ENCODE measurements around the gene TMEM94. TPM values are rescaled to one million over a fixed set of nuclear protein-coding genes. Genes with fewer than 3 reads are reported as not detected.
A peak's percentile ranks its signal among the peaks of the same experiment; 100 is the strongest.
"Not testable (repeated sequence)": the region's sequence is repeated elsewhere in the genome, so short reads cannot be mapped to it uniquely, and the experiment has no call there.

The TMEM94 gene
- total and polyA plus RNA-seq, 2 of the 13 experiments (the other 11 are each of a cell fraction or from before 2014, with no cell fraction given) = 32.6 to 134 TPM

DNA sequence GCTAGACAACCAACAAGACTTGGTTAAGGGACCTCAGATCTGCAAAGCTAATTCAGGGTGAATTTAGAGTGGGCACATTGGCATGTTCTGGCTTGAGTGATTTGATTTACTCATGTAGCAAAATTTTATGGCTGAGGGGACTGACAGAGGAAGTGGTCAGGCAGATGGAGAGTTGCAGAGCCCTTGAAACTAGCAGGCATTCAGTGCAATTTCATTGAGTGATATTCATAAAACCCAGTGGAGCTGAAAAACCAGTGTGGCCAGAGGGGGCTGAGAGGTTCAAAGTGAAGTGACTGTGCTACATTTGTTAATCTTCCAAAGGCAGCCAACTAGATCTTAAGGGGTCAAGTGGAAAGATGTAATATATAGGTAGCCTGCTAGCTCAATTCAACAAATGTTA, 2.2 kb upstream of the TMEM94 start:
- intact Hi-C loops (cut with micrococcal nuclease; ENCODE audit: unreplicated experiment) = no loop called here
- Histone ChIP-seq H3K4me1 (ENCODE audit: insufficient read depth, low read length) (peaks cover 87% of the 10 kb centered on the region), H3K9ac (ENCODE audit: insufficient read depth, low read depth, low read length) (no peak overlapping the region), H3K27me3 (ENCODE audit: control insufficient read depth in 1 of 2, insufficient read depth in 2 of 2, low read length in 2 of 2) (no peaks in the 10 kb centered on the region; a peak in 1 of 5 replicates), H3K4me2 (ENCODE audit: low read depth, low read length) (no peak overlapping the region), H3K79me2 (ENCODE audit: insufficient read depth, low read length) (peaks cover 21% of the 10 kb centered on the region), H3K9me3 (ENCODE audit: low read length) (no peaks in the 10 kb centered on the region), H3K36me3 (replicated peaks in 1 of 2; ENCODE audit: control insufficient read depth in 1 of 2, insufficient read depth in 2 of 2, low read length in 2 of 2) (no peaks in the 10 kb centered on the region), H4K20me1 (ENCODE audit: insufficient read depth, low read length) (no peaks in the 10 kb centered on the region), H2AFZ (ENCODE audit: low read length) (no peak overlapping the region), H3K4me3 (replicated peaks in 1 of 3; ENCODE audit: insufficient read depth in 1 of 3, low read depth in 2 of 3, low read length in 3 of 3) (no peak overlapping the region), H3K27ac (ENCODE audit: extremely low read length, insufficient read depth, low read length) (no peak overlapping the region)
- DNase-seq (ENCODE audit: low spot score) (no peak), FAIRE-seq (no peak), ATAC-seq (no peak)
- TF ChIP-seq MEF2D (CRISPR knock-in tag; IDR thresholded peaks at IDR 0.05) = 0 out of 2 replicates have a peak, but pooled peaks have one; percentile 13
- TF ChIP-seq, protein P1, sequence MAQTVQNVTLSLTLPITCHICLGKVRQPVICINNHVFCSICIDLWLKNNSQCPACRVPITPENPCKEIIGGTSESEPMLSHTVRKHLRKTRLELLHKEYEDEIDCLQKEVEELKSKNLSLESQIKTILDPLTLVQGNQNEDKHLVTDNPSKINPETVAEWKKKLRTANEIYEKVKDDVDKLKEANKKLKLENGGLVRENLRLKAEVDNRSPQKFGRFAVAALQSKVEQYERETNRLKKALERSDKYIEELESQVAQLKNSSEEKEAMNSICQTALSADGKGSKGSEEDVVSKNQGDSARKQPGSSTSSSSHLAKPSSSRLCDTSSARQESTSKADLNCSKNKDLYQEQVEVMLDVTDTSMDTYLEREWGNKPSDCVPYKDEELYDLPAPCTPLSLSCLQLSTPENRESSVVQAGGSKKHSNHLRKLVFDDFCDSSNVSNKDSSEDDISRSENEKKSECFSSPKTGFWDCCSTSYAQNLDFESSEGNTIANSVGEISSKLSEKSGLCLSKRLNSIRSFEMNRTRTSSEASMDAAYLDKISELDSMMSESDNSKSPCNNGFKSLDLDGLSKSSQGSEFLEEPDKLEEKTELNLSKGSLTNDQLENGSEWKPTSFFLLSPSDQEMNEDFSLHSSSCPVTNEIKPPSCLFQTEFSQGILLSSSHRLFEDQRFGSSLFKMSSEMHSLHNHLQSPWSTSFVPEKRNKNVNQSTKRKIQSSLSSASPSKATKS (CRISPR knock-in tag; IDR thresholded peaks at IDR 0.05) = no peak
- TF ChIP-seq HOXD1 (CRISPR knock-in tag; IDR thresholded peaks at IDR 0.05) = no peak
- TF ChIP-seq ASH2L (IDR thresholded peaks at IDR 0.05; ENCODE audit: insufficient read length, low read depth, low read length) = no peak
- TF ChIP-seq SIN3B (IDR thresholded peaks at IDR 0.05; ENCODE audit: low read length) = no peak
- TF ChIP-seq IKZF1 (IDR thresholded peaks at IDR 0.05) = no peak
- in situ Hi-C loops (cut with HindIII; ENCODE audit: extremely low pct_ligation_motif_present, low pct_unique_long_range_greater_than_20kb) = no loop called here
- no TSS peak for BruUV-seq (replicated peaks)
- POLR2A ChIA-PET = interaction anchor here (1.6 to 3.4 kb wide), 2 partner anchors 26 to 326 kb away, joined by 3 to 35 read pairs; a partner anchor contains a TSS
- CTCF ChIA-PET (ENCODE audit: low intra/inter-chr PET ratio, low total read pairs) = no interaction called here

- in situ Hi-C loops (cut with HindIII; ENCODE audit: extremely low pct_ligation_motif_present, low pct_unique_long_range_greater_than_20kb); BruUV-seq (replicated peaks); ATAC-seq; H3K27me3 ChIP-seq (ENCODE audit: control insufficient read depth in 1 of 2, insufficient read depth in 2 of 2, low read length in 2 of 2); DNase-seq (ENCODE audit: low spot score); CTCF ChIA-PET (ENCODE audit: low intra/inter-chr PET ratio, low total read pairs); H3K4me3 ChIP-seq (replicated peaks in 1 of 3; ENCODE audit: insufficient read depth in 1 of 3, low read depth in 2 of 3, low read length in 3 of 3); FAIRE-seq; H3K27ac ChIP-seq (ENCODE audit: extremely low read length, insufficient read depth, low read length); H4K20me1 ChIP-seq (ENCODE audit: insufficient read depth, low read length); H3K36me3 ChIP-seq (replicated peaks in 1 of 2; ENCODE audit: control insufficient read depth in 1 of 2, insufficient read depth in 2 of 2, low read length in 2 of 2); H3K9me3 ChIP-seq (ENCODE audit: low read length); H2AFZ ChIP-seq (ENCODE audit: low read length); H3K9ac ChIP-seq (ENCODE audit: insufficient read depth, low read depth, low read length); H3K4me2 ChIP-seq (ENCODE audit: low read depth, low read length): not testable (repeated sequence)
- Histone ChIP-seq H3K79me2 (ENCODE audit: insufficient read depth, low read length) (peaks cover 22% of the 10 kb centered on the region), H3K4me1 (ENCODE audit: insufficient read depth, low read length) (peaks cover 90% of the 10 kb centered on the region)
- POLR2A ChIA-PET = interaction anchor here (3.4 kb wide), 1 partner anchor 27 kb away, joined by 35 read pairs; no protein-coding TSS in a partner anchor
- 91% methylated on average over 3 of the region's 3 CpGs for WGBS (ENCODE audit: low lambda C conversion rate)
- peak; percentile 68 for TF ChIP-seq ZNF121 (CRISPR knock-in tag; IDR thresholded peaks at IDR 0.05)
- 0 out of 2 replicates have a peak, but pooled peaks have one; percentile 12 for TF ChIP-seq ZNF143 (CRISPR knock-in tag; IDR thresholded peaks at IDR 0.05)
- peak; percentile 64 for TF ChIP-seq ZNF770 (CRISPR knock-in tag; IDR thresholded peaks at IDR 0.05)
- intact Hi-C loops (cut with micrococcal nuclease; ENCODE audit: unreplicated experiment) = loop anchor here (5.0 kb wide), 1 partner anchor 58 kb away; no protein-coding TSS in a partner anchor
Measured at GRCh38 chr17:75454672-75455071, 1.8 kb upstream of the TMEM94 start.

Data from HepG2 (cell line).